ENCODE results near the gene LYST.

DNA sequence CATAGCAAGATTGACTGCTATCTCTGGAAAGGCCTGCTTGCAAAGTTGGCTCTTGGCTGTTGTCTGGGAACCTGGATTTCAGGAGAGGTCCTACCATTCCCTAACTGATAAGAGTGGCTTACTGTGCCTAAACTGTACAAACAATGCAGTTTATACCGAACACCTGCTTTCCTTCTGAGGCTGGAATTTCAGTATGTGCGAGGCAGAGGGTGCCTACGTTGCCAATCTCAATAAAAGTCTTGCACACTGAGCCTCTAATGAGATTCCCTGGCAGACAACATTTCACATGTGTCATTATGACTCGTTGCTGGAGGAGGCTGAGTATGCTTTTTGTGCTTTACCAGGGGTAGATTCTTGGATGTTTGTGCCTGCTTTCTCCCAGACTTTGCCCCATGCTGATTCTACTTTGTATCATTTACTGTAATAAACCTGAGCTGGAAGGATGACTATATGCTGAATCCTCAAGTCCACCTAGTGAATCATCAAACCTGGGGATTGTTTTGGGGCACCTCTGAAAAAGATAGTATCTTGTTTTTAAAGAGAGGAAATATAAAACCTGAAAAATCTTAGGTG lies 158.2 kb downstream of the LYST start:
- TF ChIP-seq BACH1 (IDR thresholded peaks at IDR 0.05; ENCODE audit: borderline replicate concordance), result no peak
- TF ChIP-seq ZNF207 (IDR thresholded peaks at IDR 0.05; ENCODE audit: borderline replicate concordance), result no peak
- TF ChIP-seq EP300 (IDR thresholded peaks at IDR 0.05; ENCODE audit: borderline replicate concordance in 1 of 2, control insufficient read depth in 1 of 2, low read depth in 2 of 2, low read length in 2 of 2), result no peak
- TF ChIP-seq YY1 (IDR thresholded peaks at IDR 0.05; ENCODE audit: low read depth, low read length), result no peak
- TF ChIP-seq POLR2A (IDR thresholded peaks at IDR 0.05; ENCODE audit: low read depth, low read length), result no peak
- no peak for TF ChIP-seq SMC3 (IDR thresholded peaks at IDR 0.05; ENCODE audit: borderline replicate concordance, low read length)
- TF ChIP-seq CTCF (IDR thresholded peaks at IDR 0.05 in 2 of 3, conservative IDR thresholded peaks at IDR 0.05 in 1 of 3; ENCODE audit: control insufficient read depth in 2 of 3, extremely low read depth in 1 of 3, insufficient read depth in 1 of 3, low read depth in 3 of 3, low read length in 3 of 3), result no peak
- TF ChIP-seq, protein P1, sequence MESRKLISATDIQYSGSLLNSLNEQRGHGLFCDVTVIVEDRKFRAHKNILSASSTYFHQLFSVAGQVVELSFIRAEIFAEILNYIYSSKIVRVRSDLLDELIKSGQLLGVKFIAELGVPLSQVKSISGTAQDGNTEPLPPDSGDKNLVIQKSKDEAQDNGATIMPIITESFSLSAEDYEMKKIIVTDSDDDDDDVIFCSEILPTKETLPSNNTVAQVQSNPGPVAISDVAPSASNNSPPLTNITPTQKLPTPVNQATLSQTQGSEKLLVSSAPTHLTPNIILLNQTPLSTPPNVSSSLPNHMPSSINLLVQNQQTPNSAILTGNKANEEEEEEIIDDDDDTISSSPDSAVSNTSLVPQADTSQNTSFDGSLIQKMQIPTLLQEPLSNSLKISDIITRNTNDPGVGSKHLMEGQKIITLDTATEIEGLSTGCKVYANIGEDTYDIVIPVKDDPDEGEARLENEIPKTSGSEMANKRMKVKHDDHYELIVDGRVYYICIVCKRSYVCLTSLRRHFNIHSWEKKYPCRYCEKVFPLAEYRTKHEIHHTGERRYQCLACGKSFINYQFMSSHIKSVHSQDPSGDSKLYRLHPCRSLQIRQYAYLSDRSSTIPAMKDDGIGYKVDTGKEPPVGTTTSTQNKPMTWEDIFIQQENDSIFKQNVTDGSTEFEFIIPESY (IDR thresholded peaks at IDR 0.05), result no peak
- TF ChIP-seq TCF7 (IDR thresholded peaks at IDR 0.05; ENCODE audit: borderline replicate concordance), result no peak
- TF ChIP-seq SIN3A (IDR thresholded peaks at IDR 0.05; ENCODE audit: low read depth, low read length), result no peak
- no peak for TF ChIP-seq CHD4 (IDR thresholded peaks at IDR 0.05)
- TF ChIP-seq TCF12 (IDR thresholded peaks at IDR 0.05; ENCODE audit: low read depth, low read length), result no peak
- no peak for TF ChIP-seq REST (IDR thresholded peaks at IDR 0.05; ENCODE audit: low read depth, low read length)
- no peak for TF ChIP-seq EZH2 (IDR thresholded peaks at IDR 0.05; ENCODE audit: borderline replicate concordance, control insufficient read depth, low read depth, low read length)
